ENCODE measurements around the gene DCDC2C.

DNA sequence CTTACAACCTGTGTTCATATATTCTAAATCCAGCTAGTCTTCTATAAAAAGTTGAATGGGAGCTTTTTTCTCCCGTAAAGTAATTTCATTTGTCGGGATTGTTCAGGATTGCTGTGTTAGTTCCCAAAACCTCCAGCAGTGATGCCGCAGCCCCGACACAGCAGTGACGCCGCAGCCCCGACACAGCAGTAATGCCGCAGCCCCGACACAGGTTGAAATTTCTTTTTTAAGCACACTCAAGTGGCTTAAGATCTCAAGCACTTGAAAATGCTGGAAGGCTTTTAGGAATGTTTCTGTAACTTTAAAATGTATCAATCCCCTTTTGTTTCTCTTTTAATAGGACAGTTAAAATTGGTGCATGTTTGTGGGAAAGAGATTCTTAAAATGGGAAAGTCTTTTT lies 145.4 kb downstream of the DCDC2C start:
- TF ChIP-seq, protein P1, sequence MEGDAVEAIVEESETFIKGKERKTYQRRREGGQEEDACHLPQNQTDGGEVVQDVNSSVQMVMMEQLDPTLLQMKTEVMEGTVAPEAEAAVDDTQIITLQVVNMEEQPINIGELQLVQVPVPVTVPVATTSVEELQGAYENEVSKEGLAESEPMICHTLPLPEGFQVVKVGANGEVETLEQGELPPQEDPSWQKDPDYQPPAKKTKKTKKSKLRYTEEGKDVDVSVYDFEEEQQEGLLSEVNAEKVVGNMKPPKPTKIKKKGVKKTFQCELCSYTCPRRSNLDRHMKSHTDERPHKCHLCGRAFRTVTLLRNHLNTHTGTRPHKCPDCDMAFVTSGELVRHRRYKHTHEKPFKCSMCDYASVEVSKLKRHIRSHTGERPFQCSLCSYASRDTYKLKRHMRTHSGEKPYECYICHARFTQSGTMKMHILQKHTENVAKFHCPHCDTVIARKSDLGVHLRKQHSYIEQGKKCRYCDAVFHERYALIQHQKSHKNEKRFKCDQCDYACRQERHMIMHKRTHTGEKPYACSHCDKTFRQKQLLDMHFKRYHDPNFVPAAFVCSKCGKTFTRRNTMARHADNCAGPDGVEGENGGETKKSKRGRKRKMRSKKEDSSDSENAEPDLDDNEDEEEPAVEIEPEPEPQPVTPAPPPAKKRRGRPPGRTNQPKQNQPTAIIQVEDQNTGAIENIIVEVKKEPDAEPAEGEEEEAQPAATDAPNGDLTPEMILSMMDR (IDR thresholded peaks at IDR 0.05) = no peak
- TF ChIP-seq POLR2A (IDR thresholded peaks at IDR 0.05) = no peak
